Stimulated activated CD4-positive, alpha-beta T cell treated with anti-CD3 and anti-CD28 coated beads, Interleukin-12 subunit alpha, Interleukin-12 subunit beta, amount 100 ng/mL, for 4 hours (primary cell): ENCODE data around the gene PRKAR2A.
A peak's percentile ranks its signal among the peaks of the same experiment; 100 is the strongest.
"Not testable (repeated sequence)": the region's sequence is repeated elsewhere in the genome, so short reads cannot be mapped to it uniquely, and the experiment has no call there.

ENCODE experiments used
- DNase-seq: peaks from one replicate; pipeline ENCODE4 v3.0.0-alpha.2; 2020

The PRKAR2A gene

GRCh38 chr3:48770192-48770502 is 77.5 kb downstream of the PRKAR2A start:
- no peak for DNase-seq

- DNase-seq, result no peak
Measured at GRCh38 chr3:48765376-48765775, 82.3 kb downstream of the PRKAR2A start.

GRCh38 chr3:48762816-48763215 is 84.9 kb downstream of the PRKAR2A start:
- no peak for DNase-seq

GRCh38 chr3:48759991-48760540 is 87.6 kb downstream of the PRKAR2A start:
- not testable (repeated sequence) for DNase-seq

GRCh38 chr3:48759531-48759930 is 88.1 kb downstream of the PRKAR2A start:
- DNase-seq, result not testable (repeated sequence)

- no peak for DNase-seq
Measured at GRCh38 chr3:48759071-48759470, 88.6 kb downstream of the PRKAR2A start.

- DNase-seq, result no peak
Measured at GRCh38 chr3:48756640-48757039, 91.0 kb downstream of the PRKAR2A start.

- no peak for DNase-seq
Measured at GRCh38 chr3:48750856-48751255, 96.8 kb downstream of the PRKAR2A start.

- DNase-seq, result no peak
Measured at GRCh38 chr3:48748754-48749153, 98.9 kb downstream of the PRKAR2A start.

GRCh38 chr3:48747706-48748105 is 100.0 kb downstream of the PRKAR2A start:
- no peak for DNase-seq

GRCh38 chr3:48747015-48747615 is 100.6 kb downstream of the PRKAR2A start:
- DNase-seq, result no peak

- no peak for DNase-seq
Measured at GRCh38 chr3:48743773-48744172, 103.9 kb downstream of the PRKAR2A start.

- not testable (repeated sequence) for DNase-seq
Measured at GRCh38 chr3:48741226-48741625, 106.4 kb downstream of the PRKAR2A start.

GRCh38 chr3:48739955-48740823 is 107.5 kb downstream of the PRKAR2A start:
- peak; percentile 43 for DNase-seq

GRCh38 chr3:48739617-48739954 is 108.1 kb downstream of the PRKAR2A start:
- DNase-seq, result no peak

GRCh38 chr3:48738926-48739616 is 108.6 kb downstream of the PRKAR2A start:
- DNase-seq, result no peak

GRCh38 chr3:48738144-48738536 is 109.5 kb downstream of the PRKAR2A start:
- no peak for DNase-seq

- not testable (repeated sequence) for DNase-seq
Measured at GRCh38 chr3:48735075-48735767, 112.5 kb downstream of the PRKAR2A start.

- DNase-seq, result not testable (repeated sequence)
Measured at GRCh38 chr3:48734541-48734940, 113.1 kb downstream of the PRKAR2A start.

GRCh38 chr3:48733752-48734518 is 113.7 kb downstream of the PRKAR2A start:
- not testable (repeated sequence) for DNase-seq

GRCh38 chr3:48727511-48727910 is 120.2 kb downstream of the PRKAR2A start:
- no peak for DNase-seq

- not testable (repeated sequence) for DNase-seq
Measured at GRCh38 chr3:48725185-48725855, 122.4 kb downstream of the PRKAR2A start.
